DOHH2 (cell line): ENCODE measurements around the gene ANXA6.

ENCODE experiments used
- EZH2phosphoT487 ChIP-seq: fragments of 200-600 bp; sonication (generic); IDR thresholded peaks from 2 replicates; pipeline ENCODE4 v1.6.1; 2017; ENCODE audit warnings: borderline replicate concordance, mild to moderate bottlenecking, antibody characterized with exemption, low read length, moderate library complexity, mixed read lengths
- TF ChIP-seq, protein P1 (sequence below): fragments of 200-600 bp; sonication (generic); IDR thresholded peaks from one replicate; pipeline ENCODE4 v1.5.1; 2014; ENCODE audit warnings: antibody characterized with exemption, mild to moderate bottlenecking, low read depth, low read length; ENCODE audit not compliant: poor library complexity, severe bottlenecking

DNA sequence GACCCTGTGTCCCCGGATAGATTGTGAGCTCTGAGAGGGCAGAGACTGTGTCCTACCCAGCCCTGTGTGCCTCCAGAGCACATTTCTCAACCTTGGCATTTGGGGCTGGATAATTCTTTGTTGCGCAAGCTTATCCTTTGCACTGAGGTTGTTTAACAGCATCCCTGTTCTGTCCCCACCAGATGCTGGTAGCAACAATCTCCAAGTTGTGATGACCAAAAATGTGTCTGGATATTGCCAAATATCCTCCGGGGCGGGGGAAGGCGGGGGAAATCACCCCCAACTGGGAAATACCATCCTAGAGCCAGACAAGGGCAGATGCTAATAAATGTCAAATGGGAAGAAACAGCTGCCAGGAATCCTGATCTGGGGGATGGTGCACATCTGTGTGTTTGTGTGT lies 52.8 kb downstream of the ANXA6 start:
- TF ChIP-seq, protein P1, sequence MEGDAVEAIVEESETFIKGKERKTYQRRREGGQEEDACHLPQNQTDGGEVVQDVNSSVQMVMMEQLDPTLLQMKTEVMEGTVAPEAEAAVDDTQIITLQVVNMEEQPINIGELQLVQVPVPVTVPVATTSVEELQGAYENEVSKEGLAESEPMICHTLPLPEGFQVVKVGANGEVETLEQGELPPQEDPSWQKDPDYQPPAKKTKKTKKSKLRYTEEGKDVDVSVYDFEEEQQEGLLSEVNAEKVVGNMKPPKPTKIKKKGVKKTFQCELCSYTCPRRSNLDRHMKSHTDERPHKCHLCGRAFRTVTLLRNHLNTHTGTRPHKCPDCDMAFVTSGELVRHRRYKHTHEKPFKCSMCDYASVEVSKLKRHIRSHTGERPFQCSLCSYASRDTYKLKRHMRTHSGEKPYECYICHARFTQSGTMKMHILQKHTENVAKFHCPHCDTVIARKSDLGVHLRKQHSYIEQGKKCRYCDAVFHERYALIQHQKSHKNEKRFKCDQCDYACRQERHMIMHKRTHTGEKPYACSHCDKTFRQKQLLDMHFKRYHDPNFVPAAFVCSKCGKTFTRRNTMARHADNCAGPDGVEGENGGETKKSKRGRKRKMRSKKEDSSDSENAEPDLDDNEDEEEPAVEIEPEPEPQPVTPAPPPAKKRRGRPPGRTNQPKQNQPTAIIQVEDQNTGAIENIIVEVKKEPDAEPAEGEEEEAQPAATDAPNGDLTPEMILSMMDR: no peak
- no peak for TF ChIP-seq EZH2phosphoT487
